K562 (cell line): ENCODE data around the gene FOXJ1. TPM values are rescaled to one million over a fixed set of nuclear protein-coding genes. Genes with fewer than 3 reads are reported as not detected.

Source experiments
- ATAC-seq: fragments of 200-7000 bp; cut with Tn5 transposase; 3 replicates; pipeline ENCODE4 v1.9.1; 2020; ENCODE audit warnings: moderate library complexity
- BruUV-seq: library from RNA; stranded (reverse); fragments of 400-500 nt; replicated peaks from 2 replicates; lab custom pipeline; 2021; lab: Mats Ljungman, UMichigan
- CTCF ChIA-PET: fragments of 300-600 bp; formaldehyde crosslinking; extraction: SDS; loops from one replicate; lab custom pipeline; 2021; ENCODE audit warnings: low intra/inter-chr PET ratio; lab: Yijun Ruan, JAX
- POLR2A ChIA-PET: fragments of 300-600, 350-650 bp; sonication (Branson Sonifier 250); formaldehyde crosslinking; extraction: SDS; loops from one replicate; lab custom pipeline; 2021; ENCODE audit warnings: antibody characterized with exemption, inconsistent platforms; lab: Yijun Ruan, JAX
- DNase-seq, 4 experiments: peaks; one replicate each; pipeline versions ENCODE4 v3.0.0 to v3.0.0-alpha.2; 2011 to 2018; ENCODE audit warnings: low spot score in 3 of 4, mixed read lengths in 3 of 4; ENCODE audit errors: extremely low read depth in 1 of 4
- FAIRE-seq: peaks from 2 replicates; lab custom pipeline; 2011; peaks lifted over from hg19 to GRCh38; lab: Jason Lieb, UNC
- H2AFZ ChIP-seq: 2 replicates; pipeline ENCODE4 v1.6.0; 2011; ENCODE audit warnings: low read depth, low read length, control low read depth, inconsistent platforms
- H3K27ac ChIP-seq: fragments of 200-600 bp; 3 replicates; pipeline ENCODE4 v1.8.0; 2011; ENCODE audit warnings: low read depth, mild to moderate bottlenecking, control low read depth, inconsistent platforms, low read length, moderate library complexity, mixed read lengths; ENCODE audit errors: extremely low read depth
- H3K27me3 ChIP-seq, 2 experiments: fragments of 300-600 bp in 1 of 2; 2 replicates in 1 of 2; 3 replicates in 1 of 2; pipeline versions ENCODE4 v1.6.0 to v1.8.0; 2011; ENCODE audit warnings: inconsistent platforms in 2 of 2, low read length in 2 of 2, mild to moderate bottlenecking in 1 of 2, mixed read lengths in 1 of 2, moderate library complexity in 1 of 2; ENCODE audit not compliant: control insufficient read depth in 2 of 2, insufficient read depth in 2 of 2
- H3K36me3 ChIP-seq: fragments of 300-600 bp; 3 replicates; pipeline ENCODE4 v1.8.0; 2011; ENCODE audit warnings: mild to moderate bottlenecking, low read length, inconsistent platforms; ENCODE audit not compliant: control insufficient read depth, insufficient read depth
- H3K4me1 ChIP-seq, 2 experiments: fragments of 200-600 bp in 1 of 2; replicated peaks in 1 of 2; 2 replicates in 1 of 2; 3 replicates in 1 of 2; pipeline versions ENCODE4 v1.5.1 to v1.8.0; 2011; ENCODE audit warnings: inconsistent platforms in 2 of 2, low read length in 2 of 2, mild to moderate bottlenecking in 1 of 2, mixed read lengths in 1 of 2, moderate library complexity in 1 of 2; ENCODE audit not compliant: control insufficient read depth in 2 of 2, insufficient read depth in 2 of 2
- H3K4me2 ChIP-seq: 2 replicates; pipeline ENCODE4 v1.6.1; 2011; ENCODE audit warnings: low read length, control low read depth, inconsistent platforms, mixed read lengths; ENCODE audit not compliant: insufficient read depth
- H3K4me3 ChIP-seq: fragments of 200-600 bp; sonication (generic), shearing (Covaris generic); 2 replicates; pipeline ENCODE4 v1.5.1; 2016; ENCODE audit warnings: control low read depth, inconsistent platforms
- H3K79me2 ChIP-seq: fragments of 200-600 bp; 3 replicates; pipeline ENCODE4 v1.8.0; 2011; ENCODE audit warnings: low read length, inconsistent platforms; ENCODE audit not compliant: control insufficient read depth, insufficient read depth
- H3K9ac ChIP-seq, 2 experiments: 2 replicates each; pipeline versions ENCODE4 v1.6.0 to v1.6.1; 2011; ENCODE audit warnings: low read depth in 2 of 2, low read length in 2 of 2, control low read depth in 1 of 2, inconsistent platforms in 1 of 2, mild to moderate bottlenecking in 1 of 2, mixed read lengths in 1 of 2; ENCODE audit not compliant: insufficient read depth in 1 of 2
- H3K9me1 ChIP-seq: one replicate; pipeline ENCODE4 v1.6.0; 2011; ENCODE audit warnings: inconsistent platforms, mild to moderate bottlenecking, low read length, moderate library complexity; ENCODE audit not compliant: control insufficient read depth, insufficient read depth
- H3K9me3 ChIP-seq: replicated peaks from 2 replicates; pipeline ENCODE4 v1.5.1; 2011; ENCODE audit warnings: low read depth, low read length, inconsistent platforms; ENCODE audit not compliant: control insufficient read depth, insufficient read depth
- H4K20me1 ChIP-seq: replicated peaks from 2 replicates; pipeline ENCODE4 v1.6.1; 2011; ENCODE audit warnings: low read length, inconsistent platforms, mixed read lengths; ENCODE audit not compliant: control insufficient read depth, insufficient read depth
- CBX1 ChIP-seq: sonication (generic); IDR thresholded peaks from 2 replicates; pipeline ENCODE4 v1.6.1; 2016; ENCODE audit warnings: antibody characterized with exemption, low read depth, mild to moderate bottlenecking
- CTCF ChIP-seq, 3 experiments: IDR thresholded peaks in 2 of 3; conservative IDR thresholded peaks in 1 of 3; 2 replicates each; pipeline ENCODE4 v1.5.1; 2011 to 2012; ENCODE audit warnings: low read length in 3 of 3, mild to moderate bottlenecking in 3 of 3, control low read depth in 2 of 3, improper control_type of control experiment in 1 of 3, inconsistent platforms in 1 of 3, low read depth in 1 of 3, mixed read lengths in 1 of 3, moderate library complexity in 1 of 3; ENCODE audit not compliant: insufficient read depth in 2 of 3
- E2F6 ChIP-seq, 2 experiments: IDR thresholded peaks; 2 replicates each; pipeline ENCODE4 v1.6.1; 2011; ENCODE audit warnings: borderline replicate concordance in 1 of 2, control low read depth in 1 of 2, low read depth in 1 of 2, low read length in 1 of 2, mild to moderate bottlenecking in 1 of 2, mixed read lengths in 1 of 2, moderate library complexity in 1 of 2; ENCODE audit not compliant: insufficient read depth in 1 of 2, insufficient read length in 1 of 2, poor library complexity in 1 of 2, severe bottlenecking in 1 of 2; ENCODE audit errors: extremely low read depth in 1 of 2
- GMEB1 ChIP-seq: fragments of 250-450 bp; sonication (Bioruptor Pico); IDR thresholded peaks from 2 replicates; pipeline ENCODE4 v1.4.0; 2020; ENCODE audit warnings: mild to moderate bottlenecking
- KAT2B ChIP-seq: IDR thresholded peaks from one replicate; pipeline ENCODE4 v1.6.1; 2012; ENCODE audit warnings: low read depth, mild to moderate bottlenecking, control low read depth, inconsistent platforms, low read length, moderate library complexity
- KLF10 ChIP-seq: fragments of 250-450 bp; sonication (Bioruptor Pico); IDR thresholded peaks from 2 replicates; pipeline ENCODE4 v1.6.1; 2021; ENCODE audit warnings: matching md5 sums
- MCM7 ChIP-seq, 2 experiments: fragments of 450-650 bp; IDR thresholded peaks; 2 replicates each; pipeline ENCODE4 v1.6.1; 2016 to 2018
- PML ChIP-seq: IDR thresholded peaks from 2 replicates; pipeline ENCODE4 v1.6.1; 2012; ENCODE audit warnings: low read length, inconsistent platforms
- TCF3 ChIP-seq: sonication (generic); formaldehyde crosslinking; IDR thresholded peaks from 2 replicates; pipeline ENCODE4 v1.4.0; 2020; ENCODE audit warnings: mild to moderate bottlenecking, missing genetic modification reagents
- TOE1 ChIP-seq, 2 experiments: fragments of 450-650 bp in 1 of 2; sonication (generic) in 1 of 2; formaldehyde crosslinking in 1 of 2; IDR thresholded peaks; 2 replicates each; pipeline versions ENCODE4 v1.7.1 to v1.8.0; 2016 to 2022; ENCODE audit warnings: borderline replicate concordance in 2 of 2, mild to moderate bottlenecking in 2 of 2, antibody characterized with exemption in 1 of 2, inconsistent platforms in 1 of 2, low read depth in 1 of 2, missing genetic modification reagents in 1 of 2, moderate library complexity in 1 of 2
- ZBTB49 ChIP-seq: sonication (generic); formaldehyde crosslinking; IDR thresholded peaks from 2 replicates; pipeline ENCODE4 v1.8.0; 2022; ENCODE audit warnings: missing genetic modification reagents, mild to moderate bottlenecking, borderline replicate concordance
- ZNF121 ChIP-seq: sonication (generic); formaldehyde crosslinking; conservative IDR thresholded peaks from 2 replicates; pipeline ENCODE4 v1.8.0; 2022; ENCODE audit warnings: missing genetic modification reagents
- WGBS: fragments of 100-300 bp; shearing (Covaris generic); methylation state at CpG from one replicate; pipeline ENCODE4 v1.1.6; 2016; ENCODE audit warnings: low coverage, mixed read lengths; ENCODE audit not compliant: insufficient coverage; ENCODE audit errors: missing lambda C conversion rate; 5-methylcytosine and 5-hydroxymethylcytosine counted together
- in situ Hi-C: fragments of 300-500 bp; cut with MboI; formaldehyde crosslinking; loops from 4 replicates; pipeline ENCODE4 v1.15.0; 2018; ENCODE audit warnings: inconsistent platforms, mixed read lengths
- intact Hi-C: fragments of 100-400 bp; cut with micrococcal nuclease; formaldehyde crosslinking; loops from 2 replicates; pipeline ENCODE4 v1.14.2; 2022
- polyA plus RNA-seq, 8 experiments: library from polyadenylated mRNA; depleted of rRNA in 4 of 8; stranded (reverse) in 5 of 8; unstranded in 3 of 8; fragments of >200 nt; fragmentation: Nextera tagmentation in 2 of 8; fragmentation: Illumina TruSeq in 1 of 8; extraction: Ambion mirVana in 2 of 8; extraction: Trizol in 1 of 8; gene quantifications; 2 replicates each; pipeline versions ENCODE4 v1.2.1 to v1.2.3, GENCODE V29; 2011 to 2014; ENCODE audit warnings: inconsistent platforms in 1 of 8, missing spikeins in 1 of 8
- total RNA-seq, 7 experiments: library from RNA; depleted of rRNA in 6 of 7; stranded (reverse); fragments of >200 nt in 6 of 7; fragmentation: Illumina TruSeq in 2 of 7; extraction: Trizol in 2 of 7; gene quantifications; 2 replicates each; pipeline versions ENCODE4 v1.2.1 to v1.2.3, GENCODE V29; 2011 to 2021; ENCODE audit warnings: low replicate concordance in 1 of 7

FOXJ1 gene
- total and polyA plus RNA-seq, 9 of the 15 experiments (the other 6 are each of a cell fraction or from before 2014, with no cell fraction given): 0.07 TPM; not detected in 8

- in situ Hi-C loops: no loop called here
- TF ChIP-seq CTCF (IDR thresholded peaks at IDR 0.05 in 2 of 3, conservative IDR thresholded peaks at IDR 0.05 in 1 of 3; ENCODE audit: insufficient read depth in 2 of 3, low read depth in 1 of 3, low read length in 3 of 3) (no peak), TCF3 (CRISPR knock-in tag) (no peak), MCM7 (IDR thresholded peaks at IDR 0.05) (no peak), ZBTB49 (CRISPR knock-in tag) (no peak), CBX1 (no peak), TOE1 (IDR thresholded peaks at IDR 0.05; ENCODE audit: borderline replicate concordance) (no peak), TOE1 (CRISPR knock-in tag; IDR thresholded peaks at IDR 0.05; ENCODE audit: borderline replicate concordance, low read depth) (no peak), KLF10 (CRISPR knock-in tag) (no peak), PML (no peak), GMEB1 (no peak), KAT2B (no peak), ZNF121 (no peak), E2F6 (IDR thresholded peaks at IDR 0.05; ENCODE audit: borderline replicate concordance in 1 of 2, extremely low read depth in 1 of 2, insufficient read depth in 1 of 2, insufficient read length in 1 of 2, low read depth in 1 of 2, low read length in 1 of 2, poor library complexity in 1 of 2, severe bottlenecking in 1 of 2) (no peak)
Measured at GRCh38 chr17:76111956-76112355, 29.1 kb downstream of the FOXJ1 start.

More at GRCh38 chr17:76111956-76112355, 29.1 kb downstream of the FOXJ1 start:
- no peaks in the 10 kb centered on the region for H3K9me1 ChIP-seq
- no peaks in the 10 kb centered on the region for H4K20me1 ChIP-seq
- no peak overlapping the region for H2AFZ ChIP-seq
- H3K9ac ChIP-seq: no peak overlapping the region
- H3K4me1 ChIP-seq: no peaks in the 10 kb centered on the region
- H3K27me3 ChIP-seq: no peaks in the 10 kb centered on the region
- DNase-seq (no peak), ATAC-seq (no peak), FAIRE-seq (no peak)
- H3K79me2 ChIP-seq: no peaks in the 10 kb centered on the region
- H3K4me3 ChIP-seq: no peak overlapping the region
- no peaks in the 10 kb centered on the region for H3K36me3 ChIP-seq
- ChIA-PET POLR2A (interaction anchor here (0.6 to 0.9 kb wide), 2 partner anchors 167 to 274 kb away, joined by 3 to 4 read pairs; no protein-coding TSS in a partner anchor), CTCF (no interaction called here)
- BruUV-seq: no TSS peak
- WGBS: 26% methylated on average over 2 of the region's 2 CpGs
- H3K4me2 ChIP-seq: no peak overlapping the region
- H3K27ac ChIP-seq: no peak overlapping the region
- intact Hi-C loops: no loop called here
- H3K9me3 ChIP-seq: no peaks in the 10 kb centered on the region
